Stimulated activated CD4-positive, alpha-beta T cell treated with anti-CD3 and anti-CD28 coated beads, Interleukin-1b, Interleukin-23, amount 100 ng/mL, for 24 hours (primary cell): ENCODE data around the gene GPR153.
A peak's percentile ranks its signal among the peaks of the same experiment; 100 is the strongest.
"Not testable (repeated sequence)": the region's sequence is repeated elsewhere in the genome, so short reads cannot be mapped to it uniquely, and the experiment has no call there.

Source experiments
- DNase-seq, 4 experiments: peaks; one replicate each; pipeline ENCODE4 v3.0.0-alpha.2; 2020; ENCODE audit warnings: low read depth in 4 of 4, low spot score in 1 of 4

The GPR153 gene

DNA sequence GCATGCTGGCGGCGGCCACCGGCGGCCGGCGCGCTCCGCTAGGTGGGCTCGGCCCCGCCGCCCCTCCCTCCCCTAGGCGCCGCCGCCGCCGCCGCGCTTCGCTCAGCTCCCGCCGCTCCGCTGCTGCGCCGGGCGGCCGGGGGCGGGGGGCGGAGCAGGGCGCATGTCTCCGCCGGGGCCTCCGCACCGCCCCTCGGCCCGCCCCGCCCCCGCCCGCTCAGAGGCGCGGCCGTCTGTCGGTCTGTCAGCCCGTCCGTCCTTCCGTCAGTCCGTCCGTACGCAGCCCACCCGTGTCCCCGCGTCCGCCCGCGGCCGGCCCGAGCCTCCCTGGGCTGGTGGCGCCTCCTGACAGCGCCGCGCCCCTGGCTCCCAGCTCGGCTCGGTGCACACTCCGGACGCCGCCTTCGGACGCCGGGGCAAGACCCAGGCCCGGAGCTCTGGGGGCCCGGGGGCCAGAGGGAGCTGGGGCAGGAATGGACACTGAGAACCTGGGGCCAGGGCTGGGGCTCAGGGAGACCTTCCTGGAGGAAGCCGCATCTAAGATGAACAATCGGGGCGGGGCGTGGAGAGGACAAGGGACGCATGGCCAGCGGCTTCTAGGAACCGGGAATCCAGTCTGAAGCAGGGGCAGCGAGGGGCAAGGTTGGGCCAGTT is at the start of gene GPR153:
TSS of gene GPR153 (minus strand) at position 138 of the 654 bp plus-strand sequence. CDS start 6,193 bp downstream, outside the sequence.
- DNase-seq = peak in 3 of 4 experiments; percentile 28 to 43 (median 36)

DNA sequence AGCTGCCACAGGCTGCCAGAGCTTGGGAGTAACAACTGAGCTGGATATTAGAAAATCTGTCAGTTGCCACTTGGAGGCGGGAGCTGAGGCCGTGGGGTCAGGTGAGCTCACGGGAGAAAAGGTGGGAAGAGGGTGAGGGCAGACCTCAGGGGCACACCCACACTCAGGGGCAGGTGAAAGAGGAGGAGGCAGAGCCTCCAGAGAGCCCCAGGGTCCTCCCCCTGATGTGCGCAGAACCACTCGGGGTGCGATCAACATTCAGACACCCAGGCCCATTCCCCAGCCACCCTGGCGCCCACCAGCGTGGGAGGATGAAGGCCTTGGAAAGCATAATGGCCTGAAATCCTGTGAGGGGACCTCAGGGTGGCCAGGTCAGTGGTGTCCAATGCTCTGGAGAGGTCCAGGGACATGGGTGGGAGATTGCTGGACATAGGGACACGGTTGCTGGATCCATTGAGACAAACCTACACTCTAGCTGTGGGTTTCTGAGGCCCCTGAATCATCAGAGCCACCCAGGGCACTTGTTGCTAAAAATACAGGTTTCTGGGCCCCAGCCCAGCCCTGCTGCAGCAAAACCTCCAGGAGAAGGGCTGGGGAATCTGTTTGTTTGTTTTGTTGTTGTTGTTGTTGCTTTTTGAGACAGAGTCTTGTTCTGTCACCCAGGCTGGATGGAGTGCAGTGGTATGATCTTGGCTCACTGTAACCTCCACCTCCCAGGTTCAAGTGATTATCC is 49.4 kb upstream of the GPR153 start:
- DNase-seq = no peak

- no peak for DNase-seq
These were observed 48.7 kb upstream of the GPR153 start for GRCh38 chr1:6309564-6309963.

DNA sequence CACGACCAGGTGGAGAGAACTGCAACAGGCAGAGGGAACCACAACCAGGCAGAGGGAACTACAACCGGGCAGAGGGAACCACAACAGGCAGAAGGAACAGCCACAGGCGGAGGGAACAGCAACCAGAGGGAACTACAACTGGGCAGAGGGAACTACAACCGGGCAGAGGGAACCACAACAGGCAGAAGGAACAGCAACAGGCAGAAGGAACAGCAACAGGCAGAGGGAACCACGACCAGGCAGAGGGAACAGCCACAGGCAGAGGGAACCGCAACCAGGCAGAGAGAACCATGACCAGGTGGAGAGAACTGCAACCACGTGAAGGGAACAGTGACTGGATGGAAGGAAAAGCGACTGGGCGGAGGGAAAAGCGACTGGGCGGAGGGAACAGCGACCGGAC is 47.6 kb upstream of the GPR153 start:
- no peak for DNase-seq

GRCh38 chr1:6307682-6308081 is 46.8 kb upstream of the GPR153 start:
- not testable (repeated sequence) for DNase-seq

- no peak for DNase-seq
These were observed 46.2 kb upstream of the GPR153 start for GRCh38 chr1:6307099-6307498.

- DNase-seq = no peak
These were observed 42.6 kb upstream of the GPR153 start for GRCh38 chr1:6303397-6304012.

- no peak for DNase-seq
These were observed 41.7 kb upstream of the GPR153 start for GRCh38 chr1:6302568-6302967.

- DNase-seq = no peak
These were observed 40.6 kb upstream of the GPR153 start for GRCh38 chr1:6301526-6301925.

- no peak for DNase-seq
These were observed 39.6 kb upstream of the GPR153 start for GRCh38 chr1:6300342-6301048.

DNA sequence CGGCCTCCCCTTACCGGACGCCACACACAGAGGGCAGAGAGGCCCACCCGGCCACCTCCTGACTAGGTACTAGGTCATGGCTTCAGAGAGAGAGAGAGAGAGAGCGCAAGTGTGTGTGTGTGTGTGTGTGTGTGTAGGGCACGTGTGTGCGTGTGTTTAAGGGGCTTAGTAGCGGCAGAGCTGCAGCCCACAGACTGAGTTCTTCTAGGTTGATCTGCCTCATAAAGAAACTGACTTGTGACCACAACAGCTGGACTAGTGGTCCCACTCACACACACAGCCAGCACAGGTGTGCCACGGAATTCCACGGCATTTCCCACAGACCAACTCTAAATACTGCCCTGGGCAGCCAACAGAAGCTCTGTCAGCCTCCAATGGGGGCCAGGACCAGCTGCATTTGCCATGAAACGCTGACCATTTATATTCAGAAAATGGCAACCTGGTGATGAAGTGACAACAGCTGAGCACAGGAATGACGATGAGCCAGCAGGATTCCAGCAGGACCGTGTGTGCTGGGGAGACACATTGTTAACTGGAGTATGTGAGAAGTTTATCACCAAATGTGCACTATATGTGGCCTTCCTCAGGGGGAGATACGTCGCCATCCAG is 38.8 kb upstream of the GPR153 start:
- no peak for DNase-seq

GRCh38 chr1:6298940-6299465 is 38.1 kb upstream of the GPR153 start:
- no peak for DNase-seq

DNA sequence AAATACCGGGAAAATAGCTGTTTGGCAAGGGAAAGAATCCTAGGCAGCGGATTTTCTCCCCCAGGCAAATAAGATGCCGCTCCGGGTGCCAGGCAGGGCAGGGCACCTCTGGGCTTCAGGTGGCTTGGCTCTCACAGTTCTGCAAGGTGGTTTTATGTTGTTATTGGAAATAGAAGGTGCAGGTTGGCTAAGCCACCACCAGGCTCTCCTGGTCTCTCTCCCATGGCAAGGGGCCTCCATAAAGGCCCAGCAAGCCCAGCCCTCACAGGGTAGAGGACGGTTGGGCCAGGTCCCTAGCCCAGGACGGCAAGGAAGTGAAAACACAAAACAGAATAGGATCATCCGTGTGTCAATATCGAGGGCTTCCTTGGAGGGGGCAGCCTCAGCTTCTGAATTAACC is 37.6 kb upstream of the GPR153 start:
- no peak for DNase-seq

DNA sequence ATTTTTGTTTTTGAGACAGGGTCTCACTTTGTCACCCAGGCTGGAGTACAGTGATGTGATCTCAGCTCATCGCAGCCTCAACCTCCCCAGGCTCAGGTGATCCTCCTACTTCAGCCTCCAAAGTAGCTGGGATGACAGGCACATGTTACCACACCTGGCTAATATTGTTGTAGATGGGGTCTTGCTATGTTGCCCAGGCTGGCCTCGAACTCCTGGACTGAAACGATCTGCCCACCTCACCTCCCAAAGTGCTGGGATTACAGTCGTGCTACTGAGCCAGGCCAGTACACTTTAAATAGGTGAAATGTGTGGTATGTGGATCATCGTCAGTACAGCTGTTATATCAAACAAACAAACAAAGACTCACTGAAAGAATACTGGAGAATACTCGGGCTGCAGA is 35.0 kb upstream of the GPR153 start:
- DNase-seq = no peak

DNA sequence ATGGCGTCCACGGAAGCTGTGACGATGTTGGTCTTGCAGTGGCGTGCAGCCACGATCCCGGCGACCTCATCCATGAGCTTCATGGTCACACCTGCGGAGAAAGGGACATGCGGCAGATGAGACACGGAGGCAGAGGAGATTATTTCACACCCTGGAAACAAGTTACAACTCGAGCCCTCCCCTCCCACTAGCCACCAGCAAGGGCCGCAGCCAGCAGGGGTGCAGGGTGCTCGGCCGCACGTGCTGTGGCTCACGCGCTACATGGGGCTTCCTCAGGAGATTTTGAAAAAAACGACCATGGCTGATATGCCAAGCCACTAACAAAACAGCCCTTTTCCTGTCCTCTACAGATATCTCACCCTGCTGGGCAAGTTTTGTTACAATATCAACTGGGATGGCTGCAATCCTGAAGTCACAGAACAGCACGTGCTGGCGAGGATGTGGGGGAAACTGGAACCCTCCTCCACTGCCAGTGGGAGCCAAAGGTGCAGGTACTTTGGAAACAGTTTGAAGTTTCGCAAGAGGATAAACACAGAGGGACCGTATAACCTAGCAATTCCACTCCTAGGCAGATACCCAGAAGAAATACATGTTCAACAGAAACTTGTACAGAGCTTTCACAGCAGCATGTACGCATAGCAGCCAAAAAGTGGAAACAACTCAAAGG is 34.1 kb upstream of the GPR153 start:
- DNase-seq = no peak

DNA sequence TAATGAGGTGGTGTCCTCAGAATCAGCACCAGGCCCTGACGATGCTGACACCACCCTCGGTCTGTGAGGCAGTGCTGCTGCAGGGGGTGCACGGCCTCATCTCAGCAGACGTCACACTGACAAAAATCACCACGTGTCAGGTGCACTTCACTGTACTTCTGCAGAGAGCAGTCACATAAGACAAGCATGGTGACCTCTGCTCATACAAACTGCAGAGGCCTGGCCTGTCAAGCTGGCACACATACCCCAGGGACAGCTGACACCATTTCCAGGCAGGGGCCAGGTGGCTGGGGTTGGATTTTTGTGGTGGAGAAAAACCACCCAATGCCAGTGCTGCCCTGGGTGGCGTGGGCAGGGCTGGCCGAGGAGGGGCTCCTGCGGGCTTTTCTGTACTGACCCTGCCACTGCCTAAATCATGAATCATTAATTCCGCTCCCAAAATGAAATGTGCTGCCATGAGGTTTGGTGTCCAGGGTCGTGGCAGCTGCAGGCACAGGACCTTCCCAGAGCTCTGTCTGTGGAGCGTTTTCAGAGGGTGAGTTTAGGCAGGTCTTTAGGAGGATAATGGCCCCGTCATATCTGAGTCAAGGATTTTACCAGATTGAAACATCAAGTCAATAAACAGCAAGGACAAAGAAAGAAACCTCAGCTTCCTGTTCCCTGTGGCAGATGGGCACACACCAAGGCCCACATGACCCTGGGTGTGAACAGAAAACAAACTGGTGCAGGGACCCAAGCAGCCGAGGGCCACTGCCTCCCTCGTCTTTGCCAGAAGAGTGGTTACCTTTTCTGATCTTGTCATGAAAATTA is 33.4 kb upstream of the GPR153 start:
- DNase-seq = no peak

DNA sequence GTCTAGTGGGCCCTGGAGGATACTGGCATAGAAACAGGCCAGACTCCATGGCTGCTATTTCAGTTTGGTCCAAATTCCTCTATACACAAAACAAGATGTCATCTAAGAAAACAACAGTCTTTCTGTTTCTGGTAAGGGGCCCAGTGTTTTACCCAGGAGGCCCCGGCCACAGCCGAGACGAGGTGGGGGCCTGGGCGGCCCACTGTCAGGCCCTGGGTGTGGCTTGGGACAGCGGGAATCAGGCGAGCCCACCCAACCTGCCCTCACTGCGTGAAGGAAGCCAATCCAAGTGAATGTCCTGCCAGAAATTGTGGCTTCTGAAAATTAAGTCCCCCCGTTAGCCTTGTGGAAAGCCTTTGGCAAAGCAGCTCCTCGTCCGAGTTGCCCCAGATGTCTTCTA is 31.2 kb upstream of the GPR153 start:
- DNase-seq = no peak

- DNase-seq = no peak
These were observed 27.8 kb upstream of the GPR153 start for GRCh38 chr1:6288665-6289064.

- no peak for DNase-seq
These were observed 27.1 kb upstream of the GPR153 start for GRCh38 chr1:6288026-6288425.

GRCh38 chr1:6287431-6287886 is 26.6 kb upstream of the GPR153 start:
- no peak for DNase-seq
